Activated CD8-positive, alpha-beta T cell treated with anti-CD3 and anti-CD28 coated beads, Interleukin-2, amount 10 ng/mL, durations not matched to agents 7 days and 5 days (primary cell): ENCODE results near the gene E2F2. TPM values are rescaled to one million over a fixed set of nuclear protein-coding genes. Genes with fewer than 3 reads are reported as not detected.
"Not testable (repeated sequence)": the region's sequence is repeated elsewhere in the genome, so short reads cannot be mapped to it uniquely, and the experiment has no call there.

Experiments
- ATAC-seq: fragments of 150-1000 bp; cut with Tn5 transposase; one replicate; pipeline ENCODE4 v1.10.0; 2021; ENCODE audit warnings: moderate library complexity
- CTCF ChIA-PET: fragments of 350-600 bp; sonication (Branson Sonifier 250); formaldehyde crosslinking; loops from one replicate; lab custom pipeline; 2021; ENCODE audit warnings: antibody characterized with exemption; lab: Charles Lee
- POLR2A ChIA-PET: fragments of 350-600 bp; sonication (Branson Sonifier 250); formaldehyde crosslinking; loops from one replicate; lab custom pipeline; 2021; ENCODE audit warnings: antibody characterized with exemption; lab: Charles Lee
- DNase-seq: peaks from one replicate; pipeline ENCODE4 v3.0.0-alpha.2; 2020
- H3K27ac Mint-ChIP-seq: one replicate; pipeline ENCODE4 v1.8.0; 2021; ENCODE audit warnings: mild to moderate bottlenecking, mixed read lengths
- H3K27me3 Mint-ChIP-seq: one replicate; pipeline ENCODE4 v1.8.0; 2021; ENCODE audit warnings: low read depth, mixed read lengths
- H3K36me3 Mint-ChIP-seq: one replicate; pipeline ENCODE4 v1.8.0; 2021; ENCODE audit warnings: low read depth, mixed read lengths
- H3K4me1 Mint-ChIP-seq: one replicate; pipeline ENCODE4 v1.8.0; 2021; ENCODE audit warnings: low read depth, mixed read lengths
- H3K4me3 Mint-ChIP-seq: one replicate; pipeline ENCODE4 v1.8.0; 2021; ENCODE audit warnings: mild to moderate bottlenecking, mixed read lengths
- H3K9me3 Mint-ChIP-seq: one replicate; pipeline ENCODE4 v1.8.0; 2022; ENCODE audit warnings: mixed read lengths; ENCODE audit not compliant: insufficient read depth
- total RNA-seq, 2 experiments: library from RNA; stranded (reverse); gene quantifications; one replicate each; pipeline ENCODE4 v1.2.3, GENCODE V29; 2021

The E2F2 gene
- total RNA-seq, 2 experiments from 2014 or later: 75.0 to 80.3 TPM

DNA sequence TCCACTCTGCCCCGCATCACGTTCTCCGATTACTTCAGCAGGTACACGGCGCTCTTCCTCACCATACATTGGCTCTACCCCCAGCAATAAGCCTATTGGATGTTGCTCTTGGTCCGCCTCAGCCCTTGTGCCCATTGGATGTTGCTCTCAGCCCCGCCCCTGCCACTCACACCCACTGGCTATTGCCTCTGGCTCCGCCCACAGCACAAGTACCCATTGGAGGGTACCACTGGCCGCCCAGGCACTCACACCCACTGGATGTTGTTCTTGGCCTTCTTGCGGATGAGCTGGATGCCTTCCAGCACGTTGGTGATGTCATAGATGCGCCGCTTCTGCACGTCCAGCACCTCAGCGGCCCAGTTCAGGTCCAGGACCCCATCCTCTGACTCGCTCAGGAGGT is 9.4 kb downstream of the E2F2 start:
- H3K9me3 Mint-ChIP-seq: no peaks in the 10 kb centered on the region
- peaks cover 75% of the 10 kb centered on the region for H3K36me3 Mint-ChIP-seq
- ChIA-PET CTCF (interaction anchor here (0.7 to 1.3 kb wide), 2 partner anchors 24 to 144 kb away, joined by 3 to 4 read pairs; no protein-coding TSS in a partner anchor), POLR2A (interaction anchor here (0.6 to 0.8 kb wide), 2 partner anchors 15 to 34 kb away, joined by 4 to 5 read pairs; no protein-coding TSS in a partner anchor)
- H3K27me3 Mint-ChIP-seq: no peaks in the 10 kb centered on the region
- DNase-seq (no peak), ATAC-seq (no peak)
- peaks cover 47% of the 10 kb centered on the region for H3K4me1 Mint-ChIP-seq
- no peak overlapping the region for H3K4me3 Mint-ChIP-seq
- no peak overlapping the region for H3K27ac Mint-ChIP-seq

DNA sequence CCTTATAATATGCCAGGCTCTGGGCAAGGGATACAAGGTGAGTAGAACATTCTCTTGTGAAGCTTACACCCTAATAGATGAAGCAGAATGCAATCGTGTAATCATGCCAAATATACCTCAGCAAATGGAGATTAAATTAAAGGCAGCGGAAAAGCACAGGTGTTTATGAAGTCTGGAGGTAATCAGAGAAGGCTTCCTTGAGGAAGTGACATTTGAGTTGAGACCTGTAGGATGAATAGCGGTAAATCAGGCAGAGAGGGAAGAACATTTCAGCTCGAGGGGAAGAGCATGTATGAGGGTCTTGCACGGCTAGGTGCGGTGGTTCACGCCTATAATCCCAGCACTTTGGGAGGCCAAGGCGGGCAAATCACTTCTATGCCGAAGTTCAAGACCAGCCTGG is 13.5 kb downstream of the E2F2 start:
- H3K9me3 Mint-ChIP-seq: no peaks in the 10 kb centered on the region

DNA sequence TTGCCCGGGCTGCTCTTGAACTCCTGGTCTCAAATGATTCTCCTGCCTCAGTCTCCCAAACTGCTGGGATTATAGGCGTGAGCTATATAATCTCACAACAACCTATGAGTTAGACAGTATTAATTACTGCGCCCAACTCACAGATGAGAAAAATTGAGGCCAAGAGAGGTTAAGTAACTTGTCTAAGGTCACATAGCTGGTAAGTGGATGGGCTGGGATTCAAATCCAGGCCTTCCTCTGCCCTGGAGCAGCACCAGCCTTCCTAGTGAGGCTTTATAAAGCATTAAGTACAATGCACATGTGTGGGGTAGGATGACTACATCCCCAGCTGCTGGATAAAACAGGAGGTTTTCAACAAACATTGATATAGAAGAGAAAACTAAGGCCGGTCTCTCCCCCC is 15.1 kb downstream of the E2F2 start:
- H3K4me3 Mint-ChIP-seq: no peak overlapping the region
- no peak overlapping the region for H3K27ac Mint-ChIP-seq
- ChIA-PET CTCF (interaction anchor here (0.9 to 2.4 kb wide), 4 partner anchors 12 to 121 kb away, joined by 3 to 9 read pairs (median 4); no protein-coding TSS in a partner anchor), POLR2A (no interaction called here)
- H3K4me1 Mint-ChIP-seq: peaks cover 2% of the 10 kb centered on the region
- DNase-seq (no peak), ATAC-seq (no peak)
- H3K27me3 Mint-ChIP-seq: no peaks in the 10 kb centered on the region
- no peaks in the 10 kb centered on the region for H3K9me3 Mint-ChIP-seq
- peaks cover 72% of the 10 kb centered on the region for H3K36me3 Mint-ChIP-seq

More for the DNA sequence above, 13.5 kb downstream of the E2F2 start:
- ChIA-PET POLR2A (no interaction called here), CTCF (interaction anchor here (2.7 kb wide), 1 partner anchor 21 kb away, joined by 13 read pairs; no protein-coding TSS in a partner anchor)
- Mint-ChIP-seq H3K4me3 (no peak overlapping the region), H3K36me3 (peaks cover 79% of the 10 kb centered on the region), H3K4me1 (peaks cover 8% of the 10 kb centered on the region), H3K27me3 (no peaks in the 10 kb centered on the region), H3K27ac (no peak overlapping the region)
- ATAC-seq (no peak), DNase-seq (no peak)

DNA sequence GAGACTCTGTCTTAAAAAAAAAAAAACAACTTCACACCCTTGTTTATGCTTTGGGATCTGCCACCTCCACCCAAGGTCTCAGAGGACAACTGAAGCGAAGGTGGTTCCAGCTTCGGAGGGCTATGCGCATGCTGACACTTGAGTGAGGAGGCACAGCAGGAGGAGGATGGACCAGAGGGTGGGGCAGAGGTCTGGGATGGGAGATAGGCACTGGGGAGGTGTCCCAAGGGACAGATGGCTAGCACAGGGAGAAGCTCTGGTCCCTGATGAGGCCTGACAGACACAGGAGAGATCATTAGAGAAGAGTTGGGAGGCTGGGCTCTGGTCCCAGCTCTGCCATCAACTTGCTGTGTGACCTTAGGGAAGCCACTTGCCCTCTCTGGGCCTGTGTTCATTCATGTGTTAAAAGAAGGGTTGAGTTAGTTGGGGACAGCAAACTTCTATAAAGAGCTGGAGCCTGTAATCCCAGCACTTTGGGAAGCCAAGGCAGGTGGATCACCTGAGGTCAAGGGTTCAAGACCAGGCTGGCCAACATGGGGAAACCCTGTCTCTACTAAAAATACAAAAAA is 16.8 kb downstream of the E2F2 start:
- Mint-ChIP-seq H3K4me1 (peaks cover 2% of the 10 kb centered on the region), H3K27ac (no peak overlapping the region), H3K4me3 (no peak overlapping the region), H3K36me3 (peaks cover 79% of the 10 kb centered on the region), H3K27me3 (no peaks in the 10 kb centered on the region), H3K9me3 (no peaks in the 10 kb centered on the region)
- ATAC-seq (no peak), DNase-seq (no peak)
- ChIA-PET POLR2A (interaction anchor here (0.7 to 1.1 kb wide), 4 partner anchors 11 to 258 kb away, joined by 3 to 4 read pairs (median 3); no protein-coding TSS in a partner anchor), CTCF (interaction anchor here (0.7 to 1.2 kb wide), 5 partner anchors 14 to 123 kb away, joined by 3 to 6 read pairs (median 4); no protein-coding TSS in a partner anchor)

DNA sequence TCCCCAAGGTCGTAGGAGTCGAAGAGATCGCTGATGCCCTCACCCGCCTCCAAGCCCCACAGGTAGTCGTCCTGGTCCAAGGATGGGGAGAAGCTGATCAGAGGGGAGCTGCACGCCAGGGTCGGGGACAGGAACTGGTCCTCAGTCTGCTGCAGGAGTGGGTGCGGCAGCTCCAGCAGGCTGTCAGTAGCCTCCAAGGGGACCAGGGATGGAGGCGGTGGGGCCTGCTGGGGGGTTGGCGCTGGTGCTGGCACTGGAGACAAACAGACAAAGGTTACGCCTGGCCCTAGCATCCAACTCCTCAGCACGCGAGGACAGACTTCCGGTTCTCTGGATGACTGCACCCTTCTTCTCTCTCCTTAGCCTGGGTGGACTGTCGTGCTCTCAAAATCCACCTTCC is 21.1 kb downstream of the E2F2 start:
- Mint-ChIP-seq H3K27me3 (no peaks in the 10 kb centered on the region), H3K27ac (peak overlapping the region; percentile 30), H3K4me3 (no peak overlapping the region), H3K4me1 (peaks cover 2% of the 10 kb centered on the region), H3K36me3 (peaks cover 76% of the 10 kb centered on the region), H3K9me3 (no peaks in the 10 kb centered on the region)
- DNase-seq (no peak), ATAC-seq (no peak)
- ChIA-PET CTCF (interaction anchor here (2.0 kb wide), 1 partner anchor 13 kb away, joined by 5 read pairs; no protein-coding TSS in a partner anchor), POLR2A (interaction anchor here (0.7 to 1.6 kb wide), 2 partner anchors 16 to 202 kb away, joined by 3 to 5 read pairs; no protein-coding TSS in a partner anchor)

DNA sequence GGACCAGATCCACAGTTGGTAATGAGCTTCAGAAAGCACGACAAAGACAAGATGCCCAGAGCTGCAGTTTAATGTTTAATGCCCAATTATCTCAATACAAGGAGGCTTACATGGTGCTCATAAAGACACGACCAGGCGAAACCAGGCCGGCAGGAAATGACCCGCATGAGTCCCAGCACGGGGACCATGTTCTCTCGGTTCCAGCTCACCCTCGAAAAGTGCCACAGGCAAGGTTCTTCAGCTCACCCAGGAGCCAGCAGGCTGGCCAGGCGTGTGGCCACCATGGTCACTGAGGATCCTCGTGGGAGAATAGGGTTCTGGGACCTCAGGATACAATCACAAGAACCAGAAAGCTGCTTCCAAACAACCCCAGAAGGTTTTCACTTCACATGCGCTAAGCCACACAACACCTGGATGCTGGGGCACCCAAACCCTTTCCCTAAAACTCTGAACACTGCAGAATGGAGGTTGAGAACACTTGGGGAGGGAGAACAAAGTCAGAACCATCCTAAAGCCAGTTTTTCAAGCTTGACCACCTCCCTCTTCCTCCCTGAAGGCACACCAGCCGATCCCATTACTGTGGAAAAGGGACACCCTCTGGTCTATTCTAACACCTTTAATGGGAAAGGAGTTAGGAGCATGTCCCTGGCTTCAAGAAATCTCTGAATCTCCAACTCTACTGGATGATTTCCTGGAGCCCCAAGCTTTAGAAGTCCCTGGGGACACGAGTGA is 24.5 kb downstream of the E2F2 start:
- POLR2A ChIA-PET: interaction anchor here (0.8 to 2.4 kb wide), 3 partner anchors 11 to 24 kb away, joined by 4 to 10 read pairs (median 9); partner anchors contain the start of gene E2F2
- H3K27ac Mint-ChIP-seq: peak overlapping the region; percentile 4
- DNase-seq: no peak

DNA sequence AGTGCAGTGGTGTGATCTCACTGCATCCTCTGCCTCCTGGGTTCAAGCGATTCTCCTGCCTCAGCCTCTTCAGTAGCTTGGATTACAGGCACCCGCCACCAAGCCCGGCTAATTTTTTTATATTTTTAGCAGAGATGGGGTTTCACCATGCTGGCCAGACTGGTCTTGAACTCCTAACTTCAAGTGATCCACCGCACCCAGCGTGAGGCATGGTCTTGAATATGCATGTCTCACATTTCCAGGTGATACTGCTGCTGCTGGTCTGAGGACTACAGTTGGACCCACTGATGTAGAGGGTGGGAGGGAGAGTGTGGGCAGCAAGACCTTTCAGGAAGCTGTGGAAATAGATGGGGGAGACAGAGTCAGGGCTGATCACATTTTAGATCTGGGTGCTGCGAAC is 25.2 kb downstream of the E2F2 start:
- Mint-ChIP-seq H3K4me3 (no peak overlapping the region), H3K27ac (no peak overlapping the region), H3K27me3 (peaks cover 2% of the 10 kb centered on the region), H3K9me3 (no peaks in the 10 kb centered on the region), H3K4me1 (no peaks in the 10 kb centered on the region), H3K36me3 (peaks cover 47% of the 10 kb centered on the region)
- ATAC-seq (no peak), DNase-seq (no peak)
- POLR2A ChIA-PET: no interaction called here
- CTCF ChIA-PET: interaction anchor here (1.8 to 4.4 kb wide), 2 partner anchors 9 to 132 kb away, joined by 6 to 44 read pairs; no protein-coding TSS in a partner anchor

More for the DNA sequence above, 24.5 kb downstream of the E2F2 start:
- Mint-ChIP-seq H3K4me1 (no peaks in the 10 kb centered on the region), H3K27me3 (peaks cover 2% of the 10 kb centered on the region), H3K36me3 (peaks cover 53% of the 10 kb centered on the region), H3K9me3 (no peaks in the 10 kb centered on the region), H3K4me3 (no peak overlapping the region)
- ATAC-seq: no peak
- CTCF ChIA-PET: interaction anchor here (1.8 to 4.4 kb wide), 2 partner anchors 10 to 131 kb away, joined by 6 to 44 read pairs; no protein-coding TSS in a partner anchor

DNA sequence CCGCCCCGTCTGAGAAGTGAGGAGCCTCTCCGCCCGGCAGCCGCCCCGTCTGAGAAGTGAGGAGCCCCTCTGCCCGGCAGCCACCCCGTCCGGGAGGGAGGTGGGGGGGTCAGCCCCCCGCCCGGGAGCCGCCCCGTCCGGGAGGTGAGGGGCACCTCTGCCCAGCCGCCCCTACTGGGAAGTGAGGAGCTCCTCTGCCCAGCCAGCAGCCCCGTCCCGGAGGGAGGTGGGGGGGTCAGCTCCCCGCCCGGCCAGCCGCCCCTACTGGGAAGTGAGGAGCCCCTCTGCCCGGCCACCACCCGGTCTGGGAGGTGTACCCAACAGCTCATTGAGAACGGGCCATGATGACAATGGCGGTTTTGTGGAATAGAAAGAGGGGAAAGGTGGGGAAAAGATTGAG is 26.9 kb downstream of the E2F2 start:
- DNase-seq, H3K4me3 Mint-ChIP-seq, H3K4me1 Mint-ChIP-seq, H3K27me3 Mint-ChIP-seq, ATAC-seq, CTCF ChIA-PET, H3K27ac Mint-ChIP-seq, H3K9me3 Mint-ChIP-seq, POLR2A ChIA-PET: not testable (repeated sequence)
- peaks cover 31% of the 10 kb centered on the region for H3K36me3 Mint-ChIP-seq

DNA sequence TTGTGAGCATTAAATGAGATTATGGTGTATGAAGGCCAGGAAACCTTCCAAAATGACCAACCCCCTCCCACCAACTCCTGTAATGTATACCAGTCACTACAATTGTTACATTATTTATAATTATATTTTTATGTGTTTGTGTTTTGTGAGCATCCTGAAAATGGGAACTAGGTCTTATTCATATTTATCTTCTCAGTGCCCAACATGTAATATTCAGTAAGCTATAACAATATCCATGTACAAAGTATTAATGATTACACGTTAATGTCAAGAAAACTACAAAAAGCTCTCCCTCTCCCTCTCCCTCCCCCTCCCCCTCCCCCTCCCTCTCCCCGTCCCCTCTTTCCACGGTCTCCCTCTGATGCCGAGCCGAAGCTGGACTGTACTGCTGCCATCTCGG is 28.1 kb downstream of the E2F2 start:
- ChIA-PET CTCF (interaction anchor here (0.7 to 8.5 kb wide), 3 partner anchors 25 to 135 kb away, joined by 3 to 227 read pairs (median 3); no protein-coding TSS in a partner anchor), POLR2A (no interaction called here)
- no peak for ATAC-seq
- Mint-ChIP-seq H3K27me3 (peaks cover 5% of the 10 kb centered on the region), H3K27ac (no peak overlapping the region), H3K9me3 (no peaks in the 10 kb centered on the region), H3K4me1 (no peaks in the 10 kb centered on the region), H3K36me3 (peaks cover 21% of the 10 kb centered on the region), H3K4me3 (no peak overlapping the region)
- no peak for DNase-seq

DNA sequence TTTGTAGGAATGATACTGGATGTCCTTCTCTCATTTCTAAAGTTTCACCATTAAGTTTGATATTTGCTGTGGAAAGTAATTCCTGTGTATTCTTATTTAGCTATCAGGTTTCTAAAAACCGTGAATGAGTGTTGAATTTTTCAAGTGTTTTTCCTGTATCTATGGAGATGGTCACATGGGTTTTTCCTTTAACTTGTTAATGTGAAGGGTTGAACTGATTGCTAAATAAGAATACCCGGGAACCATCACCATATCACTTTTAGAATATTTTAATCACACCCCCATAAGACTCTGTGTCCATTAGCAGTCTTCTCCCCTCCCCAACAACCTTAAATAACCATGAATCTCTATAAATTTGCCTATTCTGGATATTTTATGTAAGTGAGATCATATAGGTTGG is 30.6 kb downstream of the E2F2 start:
- CTCF ChIA-PET: interaction anchor here (0.9 to 9.2 kb wide), 5 partner anchors 29 to 158 kb away, joined by 3 to 262 read pairs (median 86); partner anchors contain the start of gene E2F2
- H3K9me3 Mint-ChIP-seq: no peaks in the 10 kb centered on the region
- DNase-seq (no peak), ATAC-seq (no peak)
- peaks cover 5% of the 10 kb centered on the region for H3K27me3 Mint-ChIP-seq
- H3K4me1 Mint-ChIP-seq: peaks cover 2% of the 10 kb centered on the region
- no peak overlapping the region for H3K27ac Mint-ChIP-seq
- no peak overlapping the region for H3K4me3 Mint-ChIP-seq
- POLR2A ChIA-PET: no interaction called here
- H3K36me3 Mint-ChIP-seq: peaks cover 5% of the 10 kb centered on the region

DNA sequence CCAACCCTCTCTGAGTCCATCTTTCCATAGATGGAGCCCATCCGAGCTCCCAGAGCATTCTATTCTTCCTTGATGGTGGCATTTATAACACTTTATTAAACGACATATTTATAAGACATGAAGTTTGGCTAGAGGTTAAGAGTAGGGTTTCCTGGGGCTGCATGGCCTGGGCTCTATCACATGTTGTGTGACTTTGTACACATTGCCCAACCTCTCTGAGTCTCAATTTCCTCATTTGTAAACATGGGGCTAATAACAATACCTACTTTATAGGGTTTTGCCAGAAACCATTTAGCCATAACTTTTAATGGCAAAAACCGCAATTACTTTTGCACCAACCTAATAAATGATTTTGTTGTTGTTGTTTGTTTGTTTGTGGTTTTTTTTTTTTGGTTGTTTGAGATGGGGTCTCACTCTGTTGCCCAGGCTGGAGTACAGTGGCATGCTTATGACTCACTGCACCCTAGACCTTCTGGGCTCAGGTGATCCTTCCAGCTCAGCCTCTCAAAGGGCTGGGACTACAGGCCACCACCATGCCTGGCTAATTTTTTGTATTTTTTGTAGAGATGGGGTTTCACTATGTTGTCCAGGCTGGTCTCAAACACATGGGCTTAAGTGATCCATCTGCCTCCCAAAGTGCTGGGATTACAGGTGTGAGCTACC is 33.1 kb downstream of the E2F2 start:
- POLR2A ChIA-PET: interaction anchor here (0.6 to 1.8 kb wide), 6 partner anchors 13 to 194 kb away, joined by 3 to 15 read pairs (median 6); partner anchors contain the start of genes E2F2 and RPL11
- Mint-ChIP-seq H3K4me3 (no peak overlapping the region), H3K36me3 (no peaks in the 10 kb centered on the region), H3K4me1 (peaks cover 2% of the 10 kb centered on the region), H3K9me3 (no peaks in the 10 kb centered on the region), H3K27ac (no peak overlapping the region), H3K27me3 (peaks cover 8% of the 10 kb centered on the region)
- CTCF ChIA-PET: interaction anchor here (0.7 to 9.2 kb wide), 43 partner anchors 9 to 397 kb away, joined by 3 to 262 read pairs (median 5); partner anchors contain the start of genes ASAP3, E2F2, ELOA and ID3
- no peak for ATAC-seq
- DNase-seq: no peak
